ENCODE measurements around the gene GRM1.
A peak's percentile ranks its signal among the peaks of the same experiment; 100 is the strongest.
"Not testable (repeated sequence)": the region's sequence is repeated elsewhere in the genome, so short reads cannot be mapped to it uniquely, and the experiment has no call there.

Gene GRM1

GRCh38 chr6:146265056-146265455 lies 236.2 kb downstream of the GRM1 start:
- Histone ChIP-seq H4K8ac (ENCODE audit: low read depth, low read length) (no peak overlapping the region), H3K9ac (ENCODE audit: low read length) (no peak overlapping the region), H3K4me1 (ENCODE audit: control insufficient read depth, low read depth, low read length) (no peaks in the 10 kb centered on the region), H3K27ac (ENCODE audit: low read depth, low read length) (no peak overlapping the region), H3K23ac (ENCODE audit: low read length) (no peak overlapping the region), H3K18ac (ENCODE audit: low read length) (no peak overlapping the region), H3K4ac (ENCODE audit: low read depth, low read length) (no peak overlapping the region), H3K79me1 (ENCODE audit: low read length) (no peaks in the 10 kb centered on the region), H3K4me2 (ENCODE audit: low read length) (no peak overlapping the region), H4K5ac (ENCODE audit: low read length) (no peak overlapping the region), H2BK120ac (ENCODE audit: low read depth, low read length) (no peak overlapping the region), H3K79me2 (ENCODE audit: control insufficient read depth, insufficient read depth, low read length) (no peaks in the 10 kb centered on the region), H2BK5ac (ENCODE audit: low read length) (no peak overlapping the region), H2AK5ac (ENCODE audit: low read length) (no peak overlapping the region), H3K27me3 (ENCODE audit: insufficient read depth, low read length, poor library complexity) (no peaks in the 10 kb centered on the region), H3K56ac (ENCODE audit: low read length) (no peak overlapping the region), H3K4me3 (ENCODE audit: low read length) (no peak overlapping the region), H2BK15ac (replicated peaks; ENCODE audit: low read depth) (no peak overlapping the region), H3K36me3 (ENCODE audit: control insufficient read depth, insufficient read depth, low read length) (no peaks in the 10 kb centered on the region)
- no peak for DNase-seq
- WGBS (ENCODE audit: extremely low coverage, insufficient coverage, low lambda C conversion rate), result no CpG with 5 or more reads among the region's 2 CpGs

- Histone ChIP-seq H4K8ac (ENCODE audit: low read depth, low read length) (no peak overlapping the region), H3K23ac (ENCODE audit: low read length) (no peak overlapping the region), H3K4ac (ENCODE audit: low read depth, low read length) (no peak overlapping the region), H3K56ac (ENCODE audit: low read length) (no peak overlapping the region), H3K79me1 (ENCODE audit: low read length) (no peaks in the 10 kb centered on the region), H2AK5ac (ENCODE audit: low read length) (no peak overlapping the region), H3K18ac (ENCODE audit: low read length) (no peak overlapping the region), H3K27me3 (ENCODE audit: insufficient read depth, low read length, poor library complexity) (no peaks in the 10 kb centered on the region), H3K4me3 (ENCODE audit: low read length) (no peak overlapping the region), H4K5ac (ENCODE audit: low read length) (no peak overlapping the region), H3K79me2 (ENCODE audit: control insufficient read depth, insufficient read depth, low read length) (no peaks in the 10 kb centered on the region), H2BK15ac (replicated peaks; ENCODE audit: low read depth) (no peak overlapping the region), H2BK5ac (ENCODE audit: low read length) (no peak overlapping the region), H3K4me2 (ENCODE audit: low read length) (no peak overlapping the region), H3K9ac (ENCODE audit: low read length) (no peak overlapping the region), H3K27ac (ENCODE audit: low read depth, low read length) (no peak overlapping the region), H2BK120ac (ENCODE audit: low read depth, low read length) (no peak overlapping the region), H3K4me1 (ENCODE audit: control insufficient read depth, low read depth, low read length) (no peaks in the 10 kb centered on the region), H3K36me3 (ENCODE audit: control insufficient read depth, insufficient read depth, low read length) (no peaks in the 10 kb centered on the region)
- no CpG with 5 or more reads among the region's 18 CpGs for WGBS (ENCODE audit: extremely low coverage, insufficient coverage, low lambda C conversion rate)
- no peak for DNase-seq
Observed at GRCh38 chr6:146267447-146267846, 238.6 kb downstream of the GRM1 start.

GRCh38 chr6:146267946-146268345 lies 239.1 kb downstream of the GRM1 start:
- Histone ChIP-seq H3K23ac (ENCODE audit: low read length) (no peak overlapping the region), H2BK5ac (ENCODE audit: low read length) (no peak overlapping the region), H3K27ac (ENCODE audit: low read depth, low read length) (no peak overlapping the region), H3K9ac (ENCODE audit: low read length) (no peak overlapping the region), H3K4me2 (ENCODE audit: low read length) (no peak overlapping the region), H3K27me3 (ENCODE audit: insufficient read depth, low read length, poor library complexity) (no peaks in the 10 kb centered on the region), H3K4me3 (ENCODE audit: low read length) (no peak overlapping the region), H3K4me1 (ENCODE audit: control insufficient read depth, low read depth, low read length) (no peaks in the 10 kb centered on the region), H3K79me2 (ENCODE audit: control insufficient read depth, insufficient read depth, low read length) (no peaks in the 10 kb centered on the region), H3K79me1 (ENCODE audit: low read length) (no peaks in the 10 kb centered on the region), H2BK120ac (ENCODE audit: low read depth, low read length) (no peak overlapping the region), H4K8ac (ENCODE audit: low read depth, low read length) (no peak overlapping the region), H3K4ac (ENCODE audit: low read depth, low read length) (no peak overlapping the region), H3K36me3 (ENCODE audit: control insufficient read depth, insufficient read depth, low read length) (no peaks in the 10 kb centered on the region), H3K18ac (ENCODE audit: low read length) (no peak overlapping the region), H2AK5ac (ENCODE audit: low read length) (no peak overlapping the region), H2BK15ac (replicated peaks; ENCODE audit: low read depth) (no peak overlapping the region), H3K56ac (ENCODE audit: low read length) (no peak overlapping the region), H4K5ac (ENCODE audit: low read length) (no peak overlapping the region)
- no peak for DNase-seq
- WGBS (ENCODE audit: extremely low coverage, insufficient coverage, low lambda C conversion rate), result no CpG with 5 or more reads among the region's 1 CpG

GRCh38 chr6:146269482-146269881 lies 240.6 kb downstream of the GRM1 start:
- Histone ChIP-seq H3K4me3 (ENCODE audit: low read length) (no peak overlapping the region), H2BK15ac (replicated peaks; ENCODE audit: low read depth) (no peak overlapping the region), H3K79me1 (ENCODE audit: low read length) (no peaks in the 10 kb centered on the region), H3K4me2 (ENCODE audit: low read length) (no peak overlapping the region), H3K27ac (ENCODE audit: low read depth, low read length) (no peak overlapping the region), H3K79me2 (ENCODE audit: control insufficient read depth, insufficient read depth, low read length) (no peaks in the 10 kb centered on the region), H4K5ac (ENCODE audit: low read length) (no peak overlapping the region), H3K36me3 (ENCODE audit: control insufficient read depth, insufficient read depth, low read length) (no peaks in the 10 kb centered on the region), H2BK5ac (ENCODE audit: low read length) (no peak overlapping the region), H4K8ac (ENCODE audit: low read depth, low read length) (no peak overlapping the region), H3K56ac (ENCODE audit: low read length) (no peak overlapping the region), H3K4me1 (ENCODE audit: control insufficient read depth, low read depth, low read length) (no peaks in the 10 kb centered on the region), H3K18ac (ENCODE audit: low read length) (no peak overlapping the region), H3K9ac (ENCODE audit: low read length) (no peak overlapping the region), H2AK5ac (ENCODE audit: low read length) (no peak overlapping the region), H2BK120ac (ENCODE audit: low read depth, low read length) (no peak overlapping the region), H3K27me3 (ENCODE audit: insufficient read depth, low read length, poor library complexity) (no peaks in the 10 kb centered on the region), H3K4ac (ENCODE audit: low read depth, low read length) (no peak overlapping the region), H3K23ac (ENCODE audit: low read length) (no peak overlapping the region)
- DNase-seq, result peak; percentile 35

GRCh38 chr6:146271163-146271562 lies 242.3 kb downstream of the GRM1 start:
- not testable (repeated sequence) for H3K56ac ChIP-seq (ENCODE audit: low read length); H4K8ac ChIP-seq (ENCODE audit: low read depth, low read length); H3K23ac ChIP-seq (ENCODE audit: low read length); H2BK5ac ChIP-seq (ENCODE audit: low read length); H3K4me2 ChIP-seq (ENCODE audit: low read length); H3K18ac ChIP-seq (ENCODE audit: low read length); H3K27me3 ChIP-seq (ENCODE audit: insufficient read depth, low read length, poor library complexity); H3K4me1 ChIP-seq (ENCODE audit: control insufficient read depth, low read depth, low read length); H3K27ac ChIP-seq (ENCODE audit: low read depth, low read length); H3K9ac ChIP-seq (ENCODE audit: low read length); H3K4me3 ChIP-seq (ENCODE audit: low read length); H3K36me3 ChIP-seq (ENCODE audit: control insufficient read depth, insufficient read depth, low read length); H2BK15ac ChIP-seq (replicated peaks; ENCODE audit: low read depth); H2AK5ac ChIP-seq (ENCODE audit: low read length); H3K4ac ChIP-seq (ENCODE audit: low read depth, low read length); DNase-seq; H3K79me2 ChIP-seq (ENCODE audit: control insufficient read depth, insufficient read depth, low read length); H3K79me1 ChIP-seq (ENCODE audit: low read length); H4K5ac ChIP-seq (ENCODE audit: low read length)
- peak overlapping the region; percentile 82 for H2BK120ac ChIP-seq (ENCODE audit: low read depth, low read length)
- no CpG with 5 or more reads among the region's 1 CpG for WGBS (ENCODE audit: extremely low coverage, insufficient coverage, low lambda C conversion rate)

- Histone ChIP-seq H4K5ac (ENCODE audit: low read length) (no peak overlapping the region), H2BK120ac (ENCODE audit: low read depth, low read length) (no peak overlapping the region), H3K4me2 (ENCODE audit: low read length) (no peak overlapping the region), H3K56ac (ENCODE audit: low read length) (no peak overlapping the region), H3K4me1 (ENCODE audit: control insufficient read depth, low read depth, low read length) (no peaks in the 10 kb centered on the region), H2BK15ac (replicated peaks; ENCODE audit: low read depth) (no peak overlapping the region), H3K4ac (ENCODE audit: low read depth, low read length) (no peak overlapping the region), H3K79me1 (ENCODE audit: low read length) (no peaks in the 10 kb centered on the region), H2BK5ac (ENCODE audit: low read length) (no peak overlapping the region), H3K4me3 (ENCODE audit: low read length) (no peak overlapping the region), H3K27ac (ENCODE audit: low read depth, low read length) (no peak overlapping the region), H3K79me2 (ENCODE audit: control insufficient read depth, insufficient read depth, low read length) (no peaks in the 10 kb centered on the region), H2AK5ac (ENCODE audit: low read length) (no peak overlapping the region), H3K27me3 (ENCODE audit: insufficient read depth, low read length, poor library complexity) (no peaks in the 10 kb centered on the region), H4K8ac (ENCODE audit: low read depth, low read length) (no peak overlapping the region), H3K9ac (ENCODE audit: low read length) (no peak overlapping the region), H3K36me3 (ENCODE audit: control insufficient read depth, insufficient read depth, low read length) (no peaks in the 10 kb centered on the region), H3K18ac (ENCODE audit: low read length) (no peak overlapping the region), H3K23ac (ENCODE audit: low read length) (no peak overlapping the region)
- no peak for DNase-seq
Observed at GRCh38 chr6:146273490-146273889, 244.6 kb downstream of the GRM1 start.

Data from mesendoderm (in vitro differentiated cells).